MV-4-11 (cell line): ENCODE data around the gene PTPRN2.

ENCODE experiments used
- DNase-seq: peaks from one replicate; lab custom pipeline; 2025; lab: John Stamatoyannopoulos, UW

Gene PTPRN2

GRCh38 chr7:157828190-157828589, 759.4 kb downstream of the PTPRN2 start:
- DNase-seq, result no peak

DNA sequence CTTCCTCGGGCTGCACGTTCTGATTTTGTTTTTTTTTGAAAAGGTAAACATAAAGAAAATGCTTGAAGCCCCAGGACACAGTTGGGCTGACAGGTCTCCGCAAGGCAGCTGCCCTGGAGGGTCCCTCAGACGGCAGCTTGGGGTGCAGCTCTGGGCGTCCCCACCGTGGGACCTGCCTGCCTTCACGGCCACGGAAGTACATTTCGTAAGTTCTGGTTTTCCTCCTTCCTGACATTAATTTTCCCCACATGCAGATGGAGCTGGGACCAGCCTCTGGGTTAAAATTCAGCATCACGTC, 759.8 kb downstream of the PTPRN2 start:
- DNase-seq, result no peak

DNA sequence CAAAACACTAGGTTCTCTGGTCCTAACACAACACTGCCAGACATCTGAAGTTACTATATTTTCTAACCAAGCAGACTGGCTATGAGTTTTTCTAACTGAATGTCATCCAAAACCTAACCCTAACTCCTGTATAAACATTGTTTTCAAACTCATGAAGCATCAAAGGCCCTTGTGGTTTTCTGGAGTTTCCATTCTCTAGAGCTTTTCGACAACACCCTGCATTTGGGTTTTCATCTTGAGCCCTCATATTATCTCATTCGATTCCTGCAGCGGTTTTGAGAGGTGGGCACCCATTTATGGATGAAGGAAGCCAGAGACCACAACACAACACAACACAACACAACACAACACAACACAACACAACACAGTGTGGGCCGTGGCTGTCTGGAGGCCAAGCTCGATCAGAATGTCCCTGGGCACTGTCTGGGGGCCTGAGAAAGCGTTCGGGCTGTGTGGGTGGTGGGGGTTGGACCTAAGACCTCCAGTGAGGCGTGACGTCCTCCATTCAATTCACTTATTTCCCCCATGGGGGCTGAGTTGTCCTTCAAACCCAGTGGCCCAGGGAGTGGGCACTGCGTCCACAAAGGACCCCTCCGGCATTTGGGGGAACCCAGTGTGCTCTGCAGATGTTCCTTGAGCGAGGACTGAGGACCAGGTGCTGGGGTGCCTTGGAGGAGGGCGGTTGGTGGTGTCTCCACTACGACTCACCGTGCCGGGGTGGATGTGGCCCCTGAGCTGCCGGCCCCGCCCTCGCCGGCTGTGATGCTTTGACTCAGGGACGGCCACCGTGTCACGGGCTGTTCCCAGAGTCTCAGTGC, 760.4 kb downstream of the PTPRN2 start:
- DNase-seq, result no peak

- DNase-seq, result no peak
These were observed 761.1 kb downstream of the PTPRN2 start for GRCh38 chr7:157826566-157826965.

GRCh38 chr7:157825325-157825724, 762.3 kb downstream of the PTPRN2 start:
- DNase-seq, result no peak

- DNase-seq, result no peak
These were observed 762.9 kb downstream of the PTPRN2 start for GRCh38 chr7:157824819-157825121.

GRCh38 chr7:157824011-157824818, 763.4 kb downstream of the PTPRN2 start:
- no peak for DNase-seq

- no peak for DNase-seq
These were observed 765.0 kb downstream of the PTPRN2 start for GRCh38 chr7:157822688-157823031.

DNA sequence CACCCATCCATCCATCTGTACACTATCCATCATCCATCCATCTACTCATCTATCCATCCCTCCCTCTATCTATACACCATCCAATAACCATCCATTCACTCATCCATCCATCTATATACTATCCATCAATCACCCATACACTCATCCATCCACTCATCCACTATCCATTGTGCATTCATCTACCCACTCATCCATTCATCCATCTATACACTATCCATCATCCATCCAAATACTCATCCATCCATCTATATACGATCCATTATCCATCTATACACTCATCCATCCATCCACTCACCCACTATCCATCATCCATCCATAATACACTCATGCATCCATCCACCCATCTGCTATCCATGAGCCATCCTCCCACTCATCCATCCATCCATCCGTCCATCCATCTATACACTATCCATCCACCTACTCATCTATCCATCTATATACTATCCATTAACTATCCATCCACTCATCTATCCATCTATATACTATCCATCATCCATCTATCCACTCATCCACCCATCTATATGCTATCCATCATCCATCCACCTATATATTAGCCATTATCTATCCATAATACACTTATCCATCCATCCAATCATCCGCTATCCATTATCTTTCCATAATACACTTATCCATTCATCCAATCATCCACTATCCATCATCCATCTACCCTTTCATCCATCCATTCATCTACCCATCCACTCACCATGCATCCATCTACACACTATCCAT, 765.5 kb downstream of the PTPRN2 start:
- no peak for DNase-seq

DNA sequence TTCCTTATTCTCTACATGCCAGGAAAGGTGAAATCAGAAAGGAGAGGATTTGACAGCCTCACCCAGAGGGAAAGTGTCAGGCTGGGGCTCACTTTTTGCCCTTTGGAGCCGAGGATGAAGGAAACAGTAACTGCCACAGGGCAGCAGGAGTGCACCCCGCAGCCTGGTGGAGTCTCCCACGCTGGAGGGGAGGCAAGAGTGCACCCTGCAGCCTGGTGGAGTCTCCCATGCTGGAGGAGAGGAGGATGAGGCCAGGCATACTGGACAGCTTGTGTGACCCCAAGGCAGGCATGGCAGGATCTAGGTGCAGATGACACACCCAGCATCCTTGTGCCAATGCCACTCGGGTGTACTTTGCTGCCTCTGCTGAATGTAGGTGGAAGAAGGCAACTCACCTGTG, 766.8 kb downstream of the PTPRN2 start:
- no peak for DNase-seq

- no peak for DNase-seq
These were observed 768.2 kb downstream of the PTPRN2 start for GRCh38 chr7:157819455-157819807.

- no peak for DNase-seq
These were observed 768.7 kb downstream of the PTPRN2 start for GRCh38 chr7:157818701-157819454.

- DNase-seq, result no peak
These were observed 769.5 kb downstream of the PTPRN2 start for GRCh38 chr7:157817944-157818700.

DNA sequence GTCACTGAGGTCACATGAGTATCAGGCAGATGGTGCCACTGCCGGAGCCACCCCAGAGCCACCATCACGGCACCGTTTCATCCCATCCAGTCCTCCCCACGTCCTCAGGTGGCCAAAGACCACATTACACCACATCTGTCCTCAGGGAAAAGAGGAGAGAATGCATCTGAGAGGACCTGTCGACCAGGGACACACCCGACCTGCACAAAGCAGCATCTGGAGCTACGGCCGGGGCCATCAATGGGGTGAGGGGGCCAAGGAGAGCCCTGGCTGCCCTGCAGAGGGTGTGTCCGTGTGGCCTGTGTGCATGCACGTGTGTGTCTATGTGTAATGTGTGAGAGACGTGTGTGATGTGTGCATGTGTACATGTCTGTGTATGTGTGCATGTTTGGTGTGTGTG, 770.2 kb downstream of the PTPRN2 start:
- no peak for DNase-seq

GRCh38 chr7:157816526-157817250, 770.9 kb downstream of the PTPRN2 start:
- DNase-seq, result no peak

GRCh38 chr7:157816086-157816485, 771.5 kb downstream of the PTPRN2 start:
- DNase-seq, result no peak

DNA sequence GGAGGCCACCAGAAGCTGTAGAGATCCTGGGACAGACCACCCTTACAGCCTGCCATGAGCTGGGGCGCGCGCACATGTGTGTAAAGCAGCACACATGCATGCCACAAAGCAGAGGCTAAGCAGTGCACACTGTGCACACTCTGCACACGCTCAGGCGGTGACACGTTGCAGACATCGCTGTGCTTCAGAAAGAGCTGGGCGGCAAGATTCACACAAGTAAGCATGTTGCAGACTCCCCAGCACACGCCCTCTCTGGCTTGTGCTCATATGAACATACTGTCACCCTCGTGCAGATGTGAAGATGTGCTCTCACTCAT, 772.0 kb downstream of the PTPRN2 start:
- DNase-seq, result no peak

GRCh38 chr7:157814931-157815705, 772.5 kb downstream of the PTPRN2 start:
- DNase-seq, result no peak

DNA sequence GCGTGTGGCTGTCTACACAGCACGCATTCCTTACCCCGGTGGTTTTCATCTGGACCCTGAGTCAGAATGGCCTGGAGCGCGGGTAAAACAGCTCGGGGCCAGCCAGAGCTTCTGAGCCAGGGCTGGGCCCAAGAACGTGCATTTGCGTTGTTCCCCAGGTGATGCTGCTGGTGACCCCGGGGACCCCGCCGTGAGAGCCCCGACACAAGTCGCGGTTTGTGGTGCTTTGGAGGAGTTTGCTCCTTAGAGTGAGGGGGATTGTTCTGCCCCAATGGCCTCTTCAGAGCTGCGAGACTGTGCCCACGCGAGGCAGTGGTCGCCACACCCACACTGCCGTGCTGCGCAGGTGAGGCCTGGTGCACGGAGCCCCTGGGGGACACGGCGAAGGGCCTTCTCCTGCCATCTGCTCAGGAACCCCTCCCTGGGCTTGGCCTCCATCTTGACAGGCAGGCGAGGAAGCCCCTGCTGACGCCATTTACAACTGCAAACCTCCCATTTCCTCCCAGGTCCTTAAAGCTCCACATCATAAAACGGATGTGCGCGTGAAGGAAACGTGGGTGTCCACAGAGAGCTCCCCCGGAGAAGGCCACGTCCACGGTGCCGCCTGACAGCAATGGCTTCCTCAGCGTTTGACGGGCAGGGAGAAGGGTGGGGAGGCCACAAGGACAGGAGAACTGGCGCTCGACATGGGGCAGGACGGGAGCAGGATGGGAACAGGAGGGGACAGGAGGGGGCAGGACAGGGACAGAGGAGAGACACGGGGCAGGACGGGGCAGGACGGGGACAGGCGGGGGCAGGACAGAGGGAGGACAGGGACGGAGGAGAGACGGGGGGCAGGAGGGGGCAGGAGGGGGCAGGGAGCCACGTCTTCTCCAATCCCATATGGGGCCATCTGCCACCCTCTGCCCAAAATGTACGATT, 773.6 kb downstream of the PTPRN2 start:
- no peak for DNase-seq
